CD14-positive monocyte (primary cell): ENCODE results near the gene XYLT1. TPM values are rescaled to one million over a fixed set of nuclear protein-coding genes. Genes with fewer than 3 reads are reported as not detected.

ENCODE experiments used
- DNase-seq, 3 donors: peaks; one replicate each; pipeline ENCODE4 v3.0.0-alpha.2; 2011 to 2022
- H2AFZ ChIP-seq: 2 replicates; pipeline ENCODE4 v1.6.0; 2012; ENCODE audit warnings: mild to moderate bottlenecking, low read depth, low read length, inconsistent platforms; ENCODE audit not compliant: insufficient read depth, poor library complexity, severe bottlenecking
- H3K27ac ChIP-seq, 2 donors: 1 replicate in 1 of 2; 2 replicates in 1 of 2; pipeline ENCODE4 v1.5.1; 2012 to 2013; ENCODE audit warnings: low read length in 2 of 2, control low read depth in 1 of 2, inconsistent platforms in 1 of 2, low read depth in 1 of 2, mild to moderate bottlenecking in 1 of 2
- H3K27me3 ChIP-seq, 2 donors: one replicate each; pipeline versions ENCODE4 v1.6.0 to v1.6.1; 2011 to 2013; ENCODE audit warnings: low read length in 2 of 2; ENCODE audit not compliant: control insufficient read depth in 2 of 2, insufficient read depth in 2 of 2
- H3K36me3 ChIP-seq, 2 donors: replicated peaks in 1 of 2; 1 replicate in 1 of 2; 2 replicates in 1 of 2; pipeline versions ENCODE4 v1.5.1 to v1.6.1; 2012 to 2013; ENCODE audit warnings: low read length in 2 of 2, control low read depth in 1 of 2, inconsistent platforms in 1 of 2, mild to moderate bottlenecking in 1 of 2; ENCODE audit not compliant: insufficient read depth in 2 of 2, control insufficient read depth in 1 of 2
- H3K4me1 ChIP-seq, 2 donors: 1 replicate in 1 of 2; 2 replicates in 1 of 2; pipeline versions ENCODE4 v1.5.1 to v1.6.1; 2012 to 2013; ENCODE audit warnings: low read length in 2 of 2, control low read depth in 1 of 2, inconsistent platforms in 1 of 2, mild to moderate bottlenecking in 1 of 2, moderate library complexity in 1 of 2; ENCODE audit not compliant: insufficient read depth in 2 of 2, control insufficient read depth in 1 of 2
- H3K4me2 ChIP-seq: replicated peaks from 2 replicates; pipeline ENCODE3; 2012; ENCODE audit warnings: low read length, moderate library complexity, mild to moderate bottlenecking; ENCODE audit not compliant: poor library complexity, severe bottlenecking; ENCODE audit errors: extremely low read depth
- H3K4me3 ChIP-seq, 3 experiments: fragments of 200-600 bp in 1 of 3; sonication (generic) in 1 of 3; replicated peaks in 1 of 3; 1 replicate in 2 of 3; 2 replicates in 1 of 3; pipeline ENCODE4 v1.5.1; 2011 to 2013; ENCODE audit warnings: low read length in 3 of 3, mild to moderate bottlenecking in 3 of 3, control low read depth in 2 of 3, low read depth in 2 of 3, inconsistent platforms in 1 of 3, moderate library complexity in 1 of 3
- H3K79me2 ChIP-seq: 2 replicates; pipeline ENCODE4 v1.6.0; 2012; ENCODE audit warnings: mild to moderate bottlenecking, control low read depth, inconsistent platforms, low read length, moderate library complexity; ENCODE audit not compliant: insufficient read depth
- H3K9ac ChIP-seq: 2 replicates; pipeline ENCODE4 v1.6.0; 2017; ENCODE audit warnings: low read length, mild to moderate bottlenecking; ENCODE audit not compliant: insufficient read depth, poor library complexity, severe bottlenecking
- H3K9me3 ChIP-seq, 2 donors: replicated peaks in 1 of 2; 1 replicate in 1 of 2; 2 replicates in 1 of 2; pipeline versions ENCODE4 v1.5.1 to v1.6.1; 2012 to 2013; ENCODE audit warnings: low read length in 2 of 2, control low read depth in 1 of 2; ENCODE audit not compliant: control insufficient read depth in 1 of 2, insufficient read depth in 1 of 2
- H4K20me1 ChIP-seq: 2 replicates; pipeline ENCODE4 v1.6.0; 2012; ENCODE audit warnings: mild to moderate bottlenecking, low read length, control low read depth, moderate library complexity; ENCODE audit not compliant: insufficient read depth
- H3K27ac Mint-ChIP-seq, 7 donors: one replicate each; pipeline ENCODE4 v1.8.0; 2020; ENCODE audit warnings: mild to moderate bottlenecking in 7 of 7, mixed read lengths in 7 of 7, moderate library complexity in 6 of 7, inconsistent platforms in 2 of 7
- H3K27me3 Mint-ChIP-seq, 3 donors: one replicate each; pipeline ENCODE4 v1.8.0; 2021 to 2022; ENCODE audit warnings: low read depth in 3 of 3, mild to moderate bottlenecking in 3 of 3, mixed read lengths in 3 of 3, moderate library complexity in 3 of 3, inconsistent platforms in 1 of 3
- H3K36me3 Mint-ChIP-seq, 2 donors: one replicate each; pipeline ENCODE4 v1.8.0; 2020; ENCODE audit warnings: mixed read lengths in 2 of 2, inconsistent platforms in 1 of 2, mild to moderate bottlenecking in 1 of 2
- H3K4me1 Mint-ChIP-seq: one replicate; pipeline ENCODE4 v1.8.0; 2020; ENCODE audit warnings: mild to moderate bottlenecking, mixed read lengths
- H3K4me3 Mint-ChIP-seq, 2 donors: one replicate each; pipeline ENCODE4 v1.8.0; 2020; ENCODE audit warnings: mild to moderate bottlenecking in 2 of 2, mixed read lengths in 2 of 2, moderate library complexity in 1 of 2
- H3K9me3 Mint-ChIP-seq, 7 donors: one replicate each; pipeline ENCODE4 v1.8.0; 2020 to 2022; ENCODE audit warnings: mixed read lengths in 7 of 7, mild to moderate bottlenecking in 6 of 7, moderate library complexity in 6 of 7, inconsistent platforms in 2 of 7
- WGBS: methylation state at CpG from one replicate; pipeline ENCODE4 v1.1.5; 2013; ENCODE audit warnings: missing lambda C conversion rate; ENCODE audit not compliant: insufficient coverage; 5-methylcytosine and 5-hydroxymethylcytosine counted together
- intact Hi-C, 2 donors: fragments of 100-400 bp; cut with micrococcal nuclease; formaldehyde crosslinking; loops; one replicate each; pipeline versions ENCODE4 v1.15.0 to v1.15.1; 2023
- polyA plus RNA-seq, 3 donors: library from polyadenylated mRNA; depleted of rRNA in 1 of 3; unstranded in 2 of 3; stranded (reverse) in 1 of 3; fragments of 300-500 nt in 2 of 3; fragments of >200 nt in 1 of 3; fragmentation: Illumina TruSeq in 2 of 3; gene quantifications; 1 replicate in 2 of 3; 2 replicates in 1 of 3; pipeline ENCODE4 v1.2.3, GENCODE V29; 2012 to 2021
- TF ChIP-seq, protein P1 (sequence below): fragments of 200-600 bp; IDR thresholded peaks from one replicate; pipeline ENCODE4 v1.8.0; 2022; ENCODE audit warnings: antibody characterized with exemption, mild to moderate bottlenecking

XYLT1 gene
- polyA plus RNA-seq, 3 donors: 0.51 to 9.4 (median 1.6) TPM

DNA sequence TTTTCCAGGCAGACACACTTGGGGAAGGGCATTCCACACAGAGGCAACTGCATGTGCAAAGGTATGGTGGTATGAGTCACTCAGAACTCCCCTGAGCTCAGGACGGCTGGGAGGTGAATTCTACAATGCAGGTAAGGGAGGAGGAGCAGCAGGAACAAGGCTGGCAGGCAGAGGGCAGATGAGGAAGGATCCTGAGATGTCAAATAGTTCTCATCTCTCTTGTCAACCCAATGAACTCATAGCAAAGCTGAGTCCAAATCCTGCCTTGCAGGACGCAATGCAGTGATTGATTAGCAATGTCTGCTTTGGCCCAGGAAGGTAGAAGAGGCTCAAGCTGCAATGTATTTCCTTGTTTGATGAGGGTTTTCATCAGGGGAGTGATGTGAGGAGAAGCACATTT, 243.5 kb downstream of the XYLT1 start:
- Histone ChIP-seq H3K9me3 (no peaks in the 10 kb centered on the region), H3K79me2 (peaks cover 10% of the 10 kb centered on the region), H3K9ac (no peak overlapping the region), H2AFZ (no peak overlapping the region), H3K27me3 (no peaks in the 10 kb centered on the region), H3K4me2 (no peak overlapping the region), H3K4me1 (peaks cover 31 to 32% of the 10 kb centered on the region in 2 donors), H3K36me3 (peaks cover 4 to 21% of the 10 kb centered on the region in 2 donors), H4K20me1 (peaks cover 28% of the 10 kb centered on the region), H3K27ac (no peak overlapping the region), H3K4me3 (no peak overlapping the region)
- 100% methylated on average over 1 of the region's 2 CpGs for WGBS
- peaks cover 0 to 2% (median 0%) of the 10 kb centered on the region in 7 donors for H3K9me3 Mint-ChIP-seq
- H3K27me3 Mint-ChIP-seq: peaks cover 0 to 2% (median 2%) of the 10 kb centered on the region in 3 donors
- TF ChIP-seq, protein P1, sequence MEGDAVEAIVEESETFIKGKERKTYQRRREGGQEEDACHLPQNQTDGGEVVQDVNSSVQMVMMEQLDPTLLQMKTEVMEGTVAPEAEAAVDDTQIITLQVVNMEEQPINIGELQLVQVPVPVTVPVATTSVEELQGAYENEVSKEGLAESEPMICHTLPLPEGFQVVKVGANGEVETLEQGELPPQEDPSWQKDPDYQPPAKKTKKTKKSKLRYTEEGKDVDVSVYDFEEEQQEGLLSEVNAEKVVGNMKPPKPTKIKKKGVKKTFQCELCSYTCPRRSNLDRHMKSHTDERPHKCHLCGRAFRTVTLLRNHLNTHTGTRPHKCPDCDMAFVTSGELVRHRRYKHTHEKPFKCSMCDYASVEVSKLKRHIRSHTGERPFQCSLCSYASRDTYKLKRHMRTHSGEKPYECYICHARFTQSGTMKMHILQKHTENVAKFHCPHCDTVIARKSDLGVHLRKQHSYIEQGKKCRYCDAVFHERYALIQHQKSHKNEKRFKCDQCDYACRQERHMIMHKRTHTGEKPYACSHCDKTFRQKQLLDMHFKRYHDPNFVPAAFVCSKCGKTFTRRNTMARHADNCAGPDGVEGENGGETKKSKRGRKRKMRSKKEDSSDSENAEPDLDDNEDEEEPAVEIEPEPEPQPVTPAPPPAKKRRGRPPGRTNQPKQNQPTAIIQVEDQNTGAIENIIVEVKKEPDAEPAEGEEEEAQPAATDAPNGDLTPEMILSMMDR: no peak
- no peak overlapping the region for H3K27ac Mint-ChIP-seq
- no peak overlapping the region for H3K4me3 Mint-ChIP-seq
- DNase-seq: no peak
- peaks cover 37% of the 10 kb centered on the region for H3K4me1 Mint-ChIP-seq
- intact Hi-C loops: no loop called here
- peaks cover 7 to 16% of the 10 kb centered on the region in 2 donors for H3K36me3 Mint-ChIP-seq

DNA sequence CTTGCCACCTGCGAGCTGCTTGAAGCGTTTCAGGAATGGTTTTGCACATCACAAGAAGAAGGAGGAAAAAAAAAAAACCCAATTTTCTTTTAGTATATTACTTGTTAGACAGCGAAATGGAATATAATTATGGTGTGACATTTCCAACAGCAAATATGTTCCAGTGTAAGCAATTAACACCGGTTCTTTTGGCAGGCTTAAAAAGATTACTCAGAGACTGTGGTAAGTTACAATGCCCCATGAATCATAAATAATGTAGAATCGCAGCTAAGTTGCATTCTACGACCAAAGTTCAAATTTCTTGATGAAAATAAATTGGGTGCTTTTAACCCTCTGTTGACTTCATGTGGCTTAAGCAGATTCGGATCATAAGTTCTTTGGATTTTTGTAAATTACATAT, 245.2 kb downstream of the XYLT1 start:
- Histone ChIP-seq H3K4me3 (no peak overlapping the region), H3K4me2 (no peak overlapping the region), H3K79me2 (peaks cover 10% of the 10 kb centered on the region), H2AFZ (no peak overlapping the region), H3K36me3 (peaks cover 4 to 21% of the 10 kb centered on the region in 2 donors), H3K9ac (no peak overlapping the region), H4K20me1 (peaks cover 31% of the 10 kb centered on the region), H3K9me3 (no peaks in the 10 kb centered on the region), H3K27me3 (no peaks in the 10 kb centered on the region), H3K4me1 (peaks cover 35 to 36% of the 10 kb centered on the region in 2 donors), H3K27ac (no peak overlapping the region)
- no peak overlapping the region for H3K4me3 Mint-ChIP-seq
- no CpG with 5 or more reads among the region's 7 CpGs for WGBS
- no peak for DNase-seq
- TF ChIP-seq, protein P1: no peak
- peaks cover 0 to 2% (median 0%) of the 10 kb centered on the region in 7 donors for H3K9me3 Mint-ChIP-seq
- H3K27ac Mint-ChIP-seq: no peak overlapping the region
- peaks cover 0 to 2% (median 2%) of the 10 kb centered on the region in 3 donors for H3K27me3 Mint-ChIP-seq
- peaks cover 43% of the 10 kb centered on the region for H3K4me1 Mint-ChIP-seq
- peaks cover 10 to 16% of the 10 kb centered on the region in 2 donors for H3K36me3 Mint-ChIP-seq
- intact Hi-C loops: no loop called here
